Naive thymus-derived CD4-positive, alpha-beta T cell (primary cell): Measurements from ENCODE around the gene TLR7. TPM values are rescaled to one million over a fixed set of nuclear protein-coding genes. Genes with fewer than 3 reads are reported as not detected.

Experiments used
- ATAC-seq: fragments of 150-1000 bp; cut with Tn5 transposase; 2 replicates; pipeline ENCODE4 v1.10.0; 2021; ENCODE audit warnings: mild to moderate bottlenecking, moderate library complexity
- CTCF ChIA-PET: fragments of 350-600 bp; sonication (Branson Sonifier 250); formaldehyde crosslinking; loops from one replicate; lab custom pipeline; 2021; ENCODE audit warnings: antibody characterized with exemption; lab: Charles Lee
- POLR2A ChIA-PET: fragments of 350-600 bp; sonication (Branson Sonifier 250); formaldehyde crosslinking; loops from one replicate; lab custom pipeline; 2021; ENCODE audit warnings: antibody characterized with exemption, inconsistent platforms; lab: Charles Lee
- DNase-seq, 9 donors: peaks; one replicate each; pipeline versions ENCODE4 v3.0.0 to v3.0.0-alpha.2; 2020 to 2022; ENCODE audit warnings: mixed read lengths in 1 of 9
- H3K27ac ChIP-seq: one replicate; pipeline ENCODE4 v1.7.0; 2013; ENCODE audit warnings: mild to moderate bottlenecking, low read depth, low read length, moderate library complexity
- H3K27me3 ChIP-seq, 2 donors: one replicate each; pipeline ENCODE4 v1.7.0; 2013; ENCODE audit warnings: low read length in 2 of 2, mild to moderate bottlenecking in 2 of 2, moderate library complexity in 2 of 2; ENCODE audit not compliant: control insufficient read depth in 2 of 2, insufficient read depth in 2 of 2
- H3K36me3 ChIP-seq, 3 experiments: 1 replicate in 2 of 3; 2 replicates in 1 of 3; pipeline ENCODE4 v1.7.0; 2013; ENCODE audit warnings: low read length in 3 of 3, mild to moderate bottlenecking in 3 of 3, moderate library complexity in 1 of 3; ENCODE audit not compliant: insufficient read depth in 3 of 3, control insufficient read depth in 2 of 3
- H3K4me1 ChIP-seq, 2 donors: one replicate each; pipeline ENCODE4 v1.7.0; 2013; ENCODE audit warnings: low read length in 2 of 2, mild to moderate bottlenecking in 2 of 2, moderate library complexity in 1 of 2; ENCODE audit not compliant: control insufficient read depth in 2 of 2, insufficient read depth in 2 of 2
- H3K4me3 ChIP-seq: 2 replicates; pipeline ENCODE4 v1.7.0; 2013; ENCODE audit warnings: mild to moderate bottlenecking, low read length
- H3K9me3 ChIP-seq, 3 experiments: 1 replicate in 2 of 3; 2 replicates in 1 of 3; pipeline ENCODE4 v1.7.0; 2013; ENCODE audit warnings: low read length in 3 of 3; ENCODE audit not compliant: control insufficient read depth in 2 of 3
- H3K27ac Mint-ChIP-seq, 9 donors: one replicate each; pipeline ENCODE4 v1.8.0; 2020 to 2022; ENCODE audit warnings: mixed read lengths in 9 of 9, mild to moderate bottlenecking in 8 of 9, moderate library complexity in 5 of 9, inconsistent platforms in 2 of 9
- H3K27me3 Mint-ChIP-seq, 5 donors: one replicate each; pipeline ENCODE4 v1.8.0; 2021 to 2022; ENCODE audit warnings: mixed read lengths in 5 of 5, mild to moderate bottlenecking in 1 of 5
- H3K36me3 Mint-ChIP-seq, 5 donors: one replicate each; pipeline ENCODE4 v1.8.0; 2020 to 2022; ENCODE audit warnings: mixed read lengths in 5 of 5, mild to moderate bottlenecking in 3 of 5, inconsistent platforms in 1 of 5
- H3K4me1 Mint-ChIP-seq, 7 donors: one replicate each; pipeline ENCODE4 v1.8.0; 2020 to 2022; ENCODE audit warnings: mixed read lengths in 7 of 7, mild to moderate bottlenecking in 3 of 7, inconsistent platforms in 1 of 7
- H3K4me3 Mint-ChIP-seq, 10 donors: one replicate each; pipeline ENCODE4 v1.8.0; 2020 to 2022; ENCODE audit warnings: mild to moderate bottlenecking in 10 of 10, mixed read lengths in 10 of 10, moderate library complexity in 6 of 10, inconsistent platforms in 2 of 10
- H3K9me3 Mint-ChIP-seq, 11 donors: one replicate each; pipeline ENCODE4 v1.8.0; 2020 to 2022; ENCODE audit warnings: mixed read lengths in 11 of 11, mild to moderate bottlenecking in 4 of 11, inconsistent platforms in 1 of 11, moderate library complexity in 1 of 11
- intact Hi-C, 2 donors: fragments of 100-400 bp; cut with micrococcal nuclease; formaldehyde crosslinking; loops; one replicate each; pipeline ENCODE4 v1.15.1; 2023
- polyA plus RNA-seq, 2 donors: library from polyadenylated mRNA; unstranded; fragments of 300-500 nt; fragmentation: Illumina TruSeq; gene quantifications; one replicate each; pipeline ENCODE4 v1.2.3, GENCODE V29; 2021
- total RNA-seq, 6 experiments: library from RNA in 5 of 6; stranded (reverse) in 5 of 6; gene quantifications; 1 replicate in 5 of 6; 2 replicates in 1 of 6; pipeline ENCODE4 v1.2.3 and lab custom pipeline; 2021 to 2026

TLR7 gene
- total and polyA plus RNA-seq, 7 experiments from 2014 or later, result 0.05 to 4.4 (median 0.62) TPM; not detected in 1

DNA sequence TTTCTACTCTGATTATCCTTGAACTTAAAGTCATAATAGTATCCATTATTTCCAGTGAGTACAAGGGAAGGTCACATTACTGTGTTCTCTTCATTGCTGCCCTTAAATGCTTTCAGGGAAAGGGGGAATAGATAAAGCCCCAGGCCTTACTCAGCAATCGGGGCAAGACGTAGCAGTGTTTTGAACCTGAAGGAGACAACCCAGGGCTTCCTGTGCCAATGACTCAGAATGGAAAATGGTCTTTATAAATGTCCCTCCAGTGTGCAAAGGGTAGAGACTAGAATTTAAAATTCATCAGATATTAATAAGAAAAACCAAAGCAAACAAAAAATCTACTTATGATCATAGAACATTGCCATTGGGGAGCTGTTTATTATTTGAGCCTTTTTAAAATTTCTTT, 63.3 kb downstream of the TLR7 start:
- no peak overlapping the region for H3K27ac ChIP-seq
- peaks cover 0 to 1% (median 0%) of the 10 kb centered on the region in 5 donors for H3K36me3 Mint-ChIP-seq
- DNase-seq (no peak), ATAC-seq (no peak)
- no peaks in the 10 kb centered on the region for H3K27me3 ChIP-seq
- H3K36me3 ChIP-seq, result no peaks in the 10 kb centered on the region
- H3K9me3 ChIP-seq, result no peaks in the 10 kb centered on the region
- ChIA-PET CTCF (no interaction called here), POLR2A (no interaction called here)
- no peaks in the 10 kb centered on the region for H3K27me3 Mint-ChIP-seq
- H3K9me3 Mint-ChIP-seq, result peaks cover 0 to 6% (median 2%) of the 10 kb centered on the region in 11 donors
- intact Hi-C loops, result no loop called here
- H3K27ac Mint-ChIP-seq, result no peak overlapping the region
- H3K4me3 Mint-ChIP-seq, result no peak overlapping the region
- no peaks in the 10 kb centered on the region for H3K4me1 ChIP-seq
- H3K4me1 Mint-ChIP-seq, result peaks cover 0 to 4% (median 0%) of the 10 kb centered on the region in 7 donors
- no peak overlapping the region for H3K4me3 ChIP-seq

DNA sequence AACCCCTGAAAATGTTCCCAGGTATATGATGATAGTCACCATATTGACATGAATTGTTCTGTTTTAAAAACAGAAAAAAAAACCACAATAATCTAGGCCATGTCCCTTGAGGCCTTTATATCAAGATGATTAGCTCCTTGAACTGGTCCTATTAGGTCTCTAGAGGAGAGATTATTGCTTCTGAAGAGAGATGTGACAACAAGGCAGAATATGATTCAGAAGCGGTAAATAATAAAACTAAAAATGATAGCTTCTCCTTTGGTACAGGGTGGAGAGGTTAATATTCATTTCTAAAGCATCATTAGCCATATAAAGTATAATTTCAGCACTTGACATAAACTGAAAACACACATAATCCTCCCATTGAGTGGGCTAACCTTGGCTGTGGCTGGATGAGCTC, 65.4 kb downstream of the TLR7 start:
- intact Hi-C loops, result no loop called here
- ChIA-PET POLR2A (no interaction called here), CTCF (no interaction called here)
- Histone ChIP-seq H3K27ac (no peak overlapping the region), H3K4me3 (no peak overlapping the region), H3K4me1 (no peaks in the 10 kb centered on the region), H3K9me3 (no peaks in the 10 kb centered on the region), H3K36me3 (no peaks in the 10 kb centered on the region), H3K27me3 (no peaks in the 10 kb centered on the region)
- DNase-seq, result no peak
- Mint-ChIP-seq H3K4me3 (no peak overlapping the region), H3K27ac (no peak overlapping the region), H3K36me3 (no peaks in the 10 kb centered on the region), H3K4me1 (peaks cover 0 to 4% (median 0%) of the 10 kb centered on the region in 7 donors), H3K27me3 (no peaks in the 10 kb centered on the region), H3K9me3 (peaks cover 0 to 6% (median 0%) of the 10 kb centered on the region in 11 donors)
- no peak for ATAC-seq

DNA sequence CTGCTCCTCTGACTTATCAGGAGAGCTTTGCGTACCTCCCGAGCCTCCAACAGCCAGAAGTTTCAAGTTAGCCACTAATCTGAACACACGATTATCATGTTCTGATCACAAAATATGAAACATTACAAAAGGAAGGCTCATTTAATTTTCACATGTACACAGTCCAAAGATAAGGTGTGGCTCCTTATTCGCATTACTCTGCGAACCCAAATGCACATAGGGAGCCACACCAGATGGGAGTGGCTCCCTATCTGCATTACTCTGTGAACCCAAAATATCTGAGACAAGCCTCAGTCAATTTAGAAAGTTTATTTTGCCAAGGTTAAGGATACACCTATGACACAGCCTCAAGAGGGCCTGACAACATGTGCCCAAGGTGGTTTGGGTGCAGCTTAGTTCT, 68.0 kb downstream of the TLR7 start:
- intact Hi-C loops, result no loop called here
- Mint-ChIP-seq H3K4me3 (no peak overlapping the region), H3K4me1 (peaks cover 0 to 4% (median 0%) of the 10 kb centered on the region in 7 donors), H3K9me3 (peaks cover 0 to 6% (median 0%) of the 10 kb centered on the region in 11 donors), H3K27me3 (no peaks in the 10 kb centered on the region), H3K36me3 (no peaks in the 10 kb centered on the region), H3K27ac (no peak overlapping the region)
- no peaks in the 10 kb centered on the region for H3K9me3 ChIP-seq
- no peaks in the 10 kb centered on the region for H3K4me1 ChIP-seq
- ChIA-PET CTCF (no interaction called here), POLR2A (no interaction called here)
- no peak overlapping the region for H3K27ac ChIP-seq
- no peak overlapping the region for H3K4me3 ChIP-seq
- H3K27me3 ChIP-seq, result no peaks in the 10 kb centered on the region
- no peaks in the 10 kb centered on the region for H3K36me3 ChIP-seq
- no peak for ATAC-seq
- no peak for DNase-seq

DNA sequence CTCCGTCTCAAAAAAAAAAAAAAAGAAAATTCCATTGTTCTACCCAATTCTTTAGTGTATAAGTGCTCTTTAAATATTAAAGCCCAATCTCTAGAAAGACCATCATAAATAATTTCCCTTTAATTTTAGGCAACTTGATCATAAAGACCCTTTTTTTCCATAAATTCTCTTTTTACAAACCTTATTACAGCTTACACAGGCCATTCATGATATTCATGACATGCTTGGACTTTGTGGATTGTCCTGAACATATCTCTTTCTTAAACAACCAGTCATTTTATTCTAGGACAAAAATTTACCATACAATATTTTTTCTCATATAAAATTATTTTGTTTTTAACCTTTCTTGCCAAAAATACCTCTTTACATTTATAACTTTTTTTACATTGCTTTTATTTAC, 70.1 kb downstream of the TLR7 start:
- intact Hi-C loops, result no loop called here
- Histone ChIP-seq H3K27me3 (no peaks in the 10 kb centered on the region), H3K27ac (no peak overlapping the region), H3K4me1 (no peaks in the 10 kb centered on the region), H3K9me3 (no peaks in the 10 kb centered on the region), H3K36me3 (no peaks in the 10 kb centered on the region), H3K4me3 (no peak overlapping the region)
- H3K4me3 Mint-ChIP-seq, result no peak overlapping the region
- no peak overlapping the region for H3K27ac Mint-ChIP-seq
- DNase-seq, result no peak
- H3K27me3 Mint-ChIP-seq, result peaks cover 0 to 2% (median 0%) of the 10 kb centered on the region in 5 donors
- ATAC-seq, result no peak
- ChIA-PET POLR2A (interaction anchor here (1.3 kb wide), 1 partner anchor 10 kb away, joined by 6 read pairs; no protein-coding TSS in a partner anchor), CTCF (no interaction called here)
- H3K36me3 Mint-ChIP-seq, result no peaks in the 10 kb centered on the region
- H3K9me3 Mint-ChIP-seq, result peaks cover 0 to 2% (median 0%) of the 10 kb centered on the region in 11 donors
- peaks cover 0 to 4% (median 0%) of the 10 kb centered on the region in 7 donors for H3K4me1 Mint-ChIP-seq

Other genes with a start within 250 kb of the TLR7 start
- 10 to 100 TPM; 24.7 to 95.8 (median 32.0) TPM for gene PRPS2, start 75.7 kb upstream of the TLR7 start, total RNA-seq
- gene PRPS2, start 75.7 kb upstream of the TLR7 start, polyA plus RNA-seq, result 10 to 100 TPM; 26.0 to 34.7 TPM
- gene TLR8, start 39.5 kb downstream of the TLR7 start, total RNA-seq, result 10 to 100 TPM in 1 of 5 experiments, under 1 TPM in 3, not detected in 1; 0.35 to 15.2 (median 0.51) TPM
- not detected for gene TLR8, start 39.5 kb downstream of the TLR7 start, polyA plus RNA-seq
- over 10,000 TPM in 1 of 5 experiments, 1,000 to 10,000 TPM in 4; 3,911 to 13,454 (median 4,935) TPM for gene TMSB4X, start 108.0 kb downstream of the TLR7 start, total RNA-seq
- over 10,000 TPM; 26,512 to 30,787 TPM for gene TMSB4X, start 108.0 kb downstream of the TLR7 start, polyA plus RNA-seq
- under 1 TPM in 2 of 5 experiments, not detected in 3; 0.16 to 0.19 TPM for gene FAM9C, start 177.5 kb downstream of the TLR7 start, total RNA-seq
- gene FAM9C, start 177.5 kb downstream of the TLR7 start, polyA plus RNA-seq, result not detected